ENCODE data around the gene FCGR2B.
"Not testable (repeated sequence)": the region's sequence is repeated elsewhere in the genome, so short reads cannot be mapped to it uniquely, and the experiment has no call there.

The FCGR2B gene

GRCh38 chr1:161706113-161706481, 43.2 kb downstream of the FCGR2B start:
- no peak for DNase-seq (ENCODE audit: low read depth)

DNA sequence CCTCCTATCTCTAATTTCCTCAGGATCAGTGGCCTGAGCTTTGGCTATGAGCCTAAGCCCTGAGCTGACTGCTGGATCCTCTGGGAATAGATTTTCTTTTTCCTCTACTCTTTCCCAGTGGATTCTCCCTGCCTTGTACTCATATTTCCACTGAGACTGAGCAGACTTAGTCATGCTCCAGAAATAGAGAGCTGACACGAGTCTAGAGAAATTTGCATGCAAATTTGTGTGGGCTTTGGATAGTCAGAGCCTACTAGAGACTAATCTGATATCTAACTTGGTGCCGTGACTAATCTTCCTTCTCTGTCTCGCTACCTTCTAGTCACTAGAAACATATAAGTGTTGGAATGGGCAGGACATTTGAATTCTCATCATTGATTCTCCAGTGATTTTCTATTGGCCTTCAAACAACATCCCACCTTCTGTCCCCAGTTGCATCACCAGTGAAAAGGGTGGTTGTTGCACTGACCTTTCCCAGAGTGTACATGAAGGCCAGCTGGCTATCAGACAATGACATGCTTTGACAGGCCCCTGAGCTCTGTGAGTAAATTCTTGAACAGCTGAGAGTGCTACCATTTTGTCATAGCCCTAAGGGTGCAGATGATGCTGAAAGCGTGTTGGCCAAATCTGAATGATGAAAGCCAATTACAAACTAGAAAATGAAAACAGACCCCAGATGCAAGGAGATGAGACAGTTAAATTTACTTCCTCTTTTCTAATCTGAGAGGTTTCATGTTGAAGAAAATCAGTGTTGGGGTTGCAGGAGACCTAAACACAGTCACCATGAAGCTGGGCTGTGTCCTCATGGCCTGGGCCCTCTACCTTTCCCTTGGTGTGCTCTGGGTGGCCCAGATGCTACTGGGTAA, 43.8 kb downstream of the FCGR2B start, which contains the start of gene FCRLA:
FCRLA (plus strand) TSS at position 748 of the 866 bp plus-strand sequence; CDS start at position 784, 36 bp downstream.
- DNase-seq (ENCODE audit: low read depth) = no peak

DNA sequence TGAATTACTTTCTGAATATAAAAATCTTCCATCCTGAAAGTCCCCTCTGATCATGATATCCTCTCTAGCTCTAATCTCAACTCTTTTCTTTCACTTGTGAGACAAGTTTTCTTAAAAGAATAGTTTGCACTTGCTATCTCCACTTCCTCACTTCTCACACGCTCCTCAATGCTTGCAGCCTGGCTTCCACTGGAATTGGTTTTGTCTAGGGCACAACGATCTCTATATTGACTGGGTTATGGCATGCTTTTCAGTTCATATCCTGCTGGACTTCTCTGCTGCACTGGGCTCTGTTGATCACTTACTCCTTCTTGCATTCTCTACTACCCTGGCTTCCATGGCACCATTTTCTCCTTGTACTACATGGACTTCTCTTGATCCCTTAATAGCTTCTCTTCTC, 44.6 kb downstream of the FCGR2B start:
- no peak for DNase-seq (ENCODE audit: low read depth)

DNA sequence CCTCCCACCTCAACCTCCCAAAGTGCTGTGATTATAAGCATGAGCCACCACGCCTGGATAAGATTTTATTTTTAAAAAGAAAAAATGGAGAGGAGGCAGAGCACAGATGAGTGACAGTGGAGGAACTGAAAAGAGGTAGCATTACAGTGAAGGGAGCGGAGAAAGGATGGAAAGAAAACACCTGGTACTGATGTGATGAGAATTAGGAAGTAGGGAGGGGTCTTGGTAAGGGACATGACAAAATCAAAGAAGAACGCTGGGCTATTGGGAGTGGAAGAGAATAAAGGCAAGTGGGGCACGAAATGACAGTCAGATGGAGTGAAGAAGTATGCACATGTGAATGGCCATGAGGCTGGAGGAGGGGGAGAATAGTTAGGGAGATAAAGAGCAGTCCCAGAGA, 46.4 kb downstream of the FCGR2B start:
- no peak for DNase-seq (ENCODE audit: low read depth)

DNA sequence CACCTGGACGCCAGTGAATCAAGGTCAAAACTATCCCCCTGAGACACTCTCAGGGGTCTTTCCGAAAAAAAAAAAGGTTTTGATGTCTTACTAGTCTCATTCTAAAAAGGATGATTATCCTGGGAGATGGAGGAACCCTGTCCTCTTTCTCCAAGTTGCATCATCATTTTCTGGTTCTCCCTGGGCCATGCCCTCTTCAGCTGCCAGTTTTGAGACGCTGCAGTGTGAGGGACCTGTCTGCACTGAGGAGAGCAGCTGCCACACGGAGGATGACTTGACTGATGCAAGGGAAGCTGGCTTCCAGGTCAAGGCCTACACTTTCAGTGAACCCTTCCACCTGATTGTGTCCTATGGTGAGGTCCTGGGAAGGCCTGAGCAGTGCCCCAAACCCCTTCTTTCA, 47.6 kb downstream of the FCGR2B start:
- no peak for DNase-seq (ENCODE audit: low read depth)

DNA sequence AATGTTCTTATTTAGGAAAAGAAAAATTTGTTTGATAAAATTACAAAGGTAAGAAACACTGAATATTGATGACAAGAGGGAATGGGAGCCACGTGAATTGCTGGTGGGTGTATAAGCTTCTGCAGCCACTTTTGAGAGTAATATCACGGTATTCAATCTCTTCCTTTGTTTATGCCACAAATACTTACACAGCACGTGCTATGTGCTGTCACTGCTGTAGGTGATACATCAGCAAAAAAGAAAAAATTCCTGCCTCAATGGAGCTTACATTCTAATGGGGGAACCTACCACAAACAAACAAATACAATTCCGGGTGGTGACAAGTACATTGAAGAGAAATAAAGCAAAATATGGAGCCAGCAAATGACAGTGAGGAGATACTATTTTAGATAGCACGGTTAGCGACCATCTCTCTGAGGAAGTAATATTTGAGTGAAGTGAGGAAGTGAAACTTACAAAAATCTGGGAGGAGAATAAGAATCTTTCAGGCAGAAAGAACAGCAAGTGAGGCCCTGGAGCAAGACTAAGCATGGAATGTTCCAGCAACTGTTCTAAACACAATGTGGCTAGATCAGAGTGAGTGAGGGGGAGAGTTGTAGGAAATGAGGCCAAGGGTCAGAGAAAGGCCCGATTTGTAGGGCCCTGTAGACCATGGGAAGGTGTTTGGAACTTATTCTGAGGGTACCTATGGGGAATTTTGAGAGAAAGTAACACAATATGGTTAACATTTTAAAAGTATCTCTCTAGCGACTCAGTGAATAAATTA, 55.8 kb downstream of the FCGR2B start:
- DNase-seq (ENCODE audit: low read depth) = no peak

- DNase-seq (ENCODE audit: low read depth) = no peak
Measured at GRCh38 chr1:161719325-161719611, 56.3 kb downstream of the FCGR2B start.

GRCh38 chr1:161720422-161720821, 57.5 kb downstream of the FCGR2B start:
- no peak for DNase-seq (ENCODE audit: low read depth)

DNA sequence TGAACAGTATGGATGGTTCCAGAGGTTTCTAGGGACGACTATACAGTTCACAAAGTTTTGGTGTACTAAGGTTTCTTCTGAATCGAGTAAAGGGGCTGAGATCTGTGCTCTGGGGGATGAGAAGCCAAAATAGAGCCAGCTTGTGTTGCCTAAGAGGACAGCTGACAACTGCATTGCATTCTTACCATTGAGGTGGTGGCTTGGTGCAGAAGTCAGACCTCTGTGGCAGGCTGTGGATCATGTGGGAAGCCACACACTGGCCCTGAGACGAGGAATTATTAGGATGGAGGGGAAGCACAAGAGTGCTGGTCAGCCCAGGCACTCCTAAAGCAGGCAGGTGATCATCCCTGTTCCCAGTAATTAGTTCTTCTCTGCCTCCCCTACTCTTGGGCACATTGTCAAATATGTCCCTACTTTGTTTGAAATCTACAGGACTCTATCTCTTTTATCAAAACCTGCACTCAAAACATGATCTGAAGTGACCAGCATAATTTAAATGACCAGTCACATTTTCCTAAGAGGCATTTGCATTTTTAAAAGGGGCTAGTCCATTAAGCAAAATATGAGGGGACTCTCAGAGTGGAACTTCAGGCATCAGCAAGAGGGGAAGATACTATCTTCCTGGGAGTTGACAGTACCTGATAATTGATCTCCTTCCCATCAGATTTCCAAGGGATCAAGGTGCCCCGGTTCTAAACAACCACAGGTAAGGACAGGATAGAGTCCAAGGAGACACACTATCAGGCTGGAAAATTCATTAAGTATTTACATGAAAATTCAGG, 58.2 kb downstream of the FCGR2B start, which contains the start of gene FCRLB:
FCRLB (plus strand) TSS at position 589 of the 782 bp plus-strand sequence. CDS start 1,129 bp downstream, outside the sequence.
- DNase-seq (ENCODE audit: low read depth) = no peak

DNA sequence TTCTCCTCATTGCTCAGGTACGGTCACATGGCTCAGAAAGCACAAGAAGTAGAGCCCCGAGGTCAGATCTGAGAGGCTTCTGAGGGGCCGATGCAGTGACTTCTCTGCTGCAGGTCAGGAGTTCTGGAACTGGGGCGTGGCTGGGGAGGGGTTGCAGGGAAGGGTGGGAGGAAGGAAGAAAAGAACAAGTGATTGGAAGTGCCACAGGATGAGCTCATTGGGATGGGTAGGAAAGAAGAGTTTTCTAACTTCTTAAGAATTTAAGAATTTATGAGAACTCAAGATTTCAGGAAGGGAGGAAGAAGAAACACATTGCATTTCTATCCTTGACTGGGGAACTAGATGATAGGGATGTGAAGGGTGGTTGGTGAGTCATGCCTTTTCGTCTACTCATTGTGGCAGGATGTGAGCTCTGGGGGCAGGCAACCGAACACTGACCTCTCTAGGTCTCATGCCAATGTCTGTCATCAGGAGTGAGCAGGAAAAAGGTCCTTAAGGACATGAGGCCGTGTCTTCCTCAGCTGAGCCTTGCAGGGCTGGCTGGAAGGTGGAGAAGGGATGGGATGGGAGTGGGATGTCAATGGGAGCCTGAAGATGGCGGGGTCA, 58.9 kb downstream of the FCGR2B start:
- no peak for DNase-seq (ENCODE audit: low read depth)

- no peak for DNase-seq (ENCODE audit: low read depth)
Measured at GRCh38 chr1:161722406-161722805, 59.5 kb downstream of the FCGR2B start.

DNA sequence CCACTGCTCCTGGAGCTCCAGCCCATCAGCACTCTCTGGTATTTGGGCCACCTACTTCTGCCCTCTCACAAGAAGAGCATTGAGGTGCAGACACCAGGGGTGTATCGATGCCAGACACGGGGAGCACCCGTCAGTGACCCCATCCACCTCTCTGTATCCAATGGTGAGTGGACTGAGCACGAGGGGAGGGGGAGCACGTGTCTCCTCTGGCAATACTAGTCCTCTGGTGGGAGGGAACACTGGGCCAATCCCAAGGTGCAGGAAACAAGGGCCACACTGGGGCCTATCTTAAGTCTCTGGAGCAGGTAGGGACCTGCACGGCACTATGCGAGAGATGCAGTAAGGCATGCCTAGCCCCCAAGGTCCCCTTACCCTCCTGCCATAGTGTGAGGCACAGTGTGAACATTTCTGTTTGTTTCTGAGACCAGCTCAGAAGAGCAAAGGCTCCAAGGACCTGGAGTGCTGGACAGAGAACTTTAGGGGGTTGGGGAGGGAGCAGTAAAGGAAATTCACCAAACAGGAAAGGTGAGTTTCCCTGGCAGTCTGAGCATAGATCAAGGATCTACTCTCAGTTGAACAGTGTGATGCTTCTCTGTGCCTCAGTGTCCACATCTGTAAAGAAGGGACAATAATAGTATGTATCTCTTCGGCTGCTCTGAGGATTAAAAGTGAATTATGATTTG, 60.7 kb downstream of the FCGR2B start:
- no peak for DNase-seq (ENCODE audit: low read depth)

DNA sequence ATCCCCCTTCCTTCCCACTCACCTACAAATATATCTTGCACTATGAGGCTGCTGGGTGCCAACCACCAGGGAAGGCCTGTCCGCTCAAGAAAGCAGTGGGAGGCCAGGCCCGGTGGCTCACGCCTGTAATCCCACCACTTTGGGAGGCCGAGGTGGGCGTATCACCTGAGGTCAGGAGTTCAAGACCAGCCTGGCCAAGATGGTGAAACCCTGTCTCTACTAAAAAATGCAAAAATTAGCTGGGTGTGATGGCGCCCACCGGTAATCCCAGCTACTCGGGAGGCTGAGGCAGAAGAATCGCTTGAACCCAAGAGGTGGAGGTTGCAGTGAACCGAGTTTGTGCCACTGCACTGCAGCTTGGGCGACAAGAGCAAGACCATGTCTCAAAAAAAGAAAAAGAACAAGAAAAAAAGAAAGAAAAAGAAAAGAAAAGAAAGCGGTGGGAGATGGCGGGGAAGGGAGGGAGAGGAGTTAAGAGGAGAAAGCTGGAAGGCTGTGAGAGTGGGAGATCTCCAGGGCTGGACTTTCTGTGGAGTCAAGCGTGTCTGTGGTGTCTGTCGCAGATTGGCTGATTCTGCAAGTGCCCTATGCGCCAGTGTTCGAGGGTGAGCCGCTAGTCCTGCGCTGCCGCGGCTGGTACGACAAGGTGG, 62.4 kb downstream of the FCGR2B start:
- not testable (repeated sequence) for DNase-seq (ENCODE audit: low read depth)

- no peak for DNase-seq (ENCODE audit: low read depth)
Measured at GRCh38 chr1:161725908-161726472, 63.0 kb downstream of the FCGR2B start.

DNA sequence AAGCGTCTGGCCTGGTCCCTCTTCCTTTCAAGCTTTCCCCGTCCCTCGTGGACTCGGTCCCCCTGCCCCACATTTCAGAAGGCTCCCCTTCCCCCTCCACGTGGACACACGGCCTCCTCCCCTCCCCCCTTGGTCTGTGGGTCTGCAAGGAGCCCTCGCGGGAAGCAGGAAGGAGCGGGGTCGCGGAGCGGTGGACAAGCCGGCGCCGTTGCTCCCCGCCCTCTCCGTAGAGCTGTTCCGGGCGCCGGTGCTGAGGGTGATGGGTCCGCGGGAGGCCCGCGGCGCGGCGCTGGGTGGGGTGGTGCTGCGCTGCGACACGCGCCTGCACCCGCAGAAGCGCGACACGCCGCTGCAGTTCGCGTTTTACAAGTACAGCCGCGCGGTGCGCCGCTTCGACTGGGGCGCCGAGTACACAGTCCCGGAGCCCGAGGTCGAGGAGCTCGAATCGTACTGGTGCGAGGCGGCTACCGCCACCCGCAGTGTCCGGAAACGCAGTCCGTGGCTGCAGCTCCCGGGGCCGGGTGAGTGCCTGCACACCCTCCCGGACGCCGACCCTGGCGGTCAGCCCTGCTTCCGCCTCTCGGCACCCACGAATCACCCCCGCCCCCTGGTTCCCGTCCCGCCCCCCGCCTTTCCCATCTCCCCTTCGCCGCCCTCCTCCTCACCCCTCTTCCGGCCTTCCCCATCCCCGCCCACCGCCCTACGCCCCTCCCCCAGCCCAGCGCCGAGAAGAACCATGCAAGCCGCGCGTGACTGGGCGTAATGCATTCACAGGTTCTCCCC, 63.7 kb downstream of the FCGR2B start:
- peak; percentile 45 for DNase-seq (ENCODE audit: low read depth)

GRCh38 chr1:161727256-161727924, 64.4 kb downstream of the FCGR2B start:
- no peak for DNase-seq (ENCODE audit: low read depth)
